GM12878 (cell line): Measurements from ENCODE around the gene SLC35G6. TPM values are rescaled to one million over a fixed set of nuclear protein-coding genes. Genes with fewer than 3 reads are reported as not detected.

Experiments
- ATAC-seq: fragments of 200-7000 bp; cut with Tn5 transposase; 3 replicates; pipeline ENCODE4 v1.9.1; 2020; ENCODE audit warnings: mild to moderate bottlenecking, moderate library complexity
- BruUV-seq: library from RNA; stranded (reverse); fragments of 400-500 nt; replicated peaks from 2 replicates; lab custom pipeline; 2021; lab: Mats Ljungman, UMichigan
- CTCF ChIA-PET: fragments of 300-600 bp; sonication (Branson Sonifier 250); formaldehyde crosslinking; extraction: SDS; loops from one replicate; lab custom pipeline; 2021; ENCODE audit warnings: inconsistent platforms; lab: Yijun Ruan, JAX
- POLR2A ChIA-PET: fragments of 350-600 bp; formaldehyde crosslinking; extraction: SDS; loops from one replicate; lab custom pipeline; 2021; ENCODE audit warnings: inconsistent platforms; lab: Charles Lee
- RAD21 ChIA-PET: fragments of 300-600 bp; sonication (Branson Sonifier 250); formaldehyde crosslinking; loops from one replicate; lab custom pipeline; 2023; ENCODE audit warnings: antibody characterized with exemption; ENCODE audit not compliant: unreplicated experiment; lab: Charles Lee
- SMC1A ChIA-PET: fragments of 300-600 bp; sonication (Branson Sonifier 250); formaldehyde crosslinking; loops from one replicate; lab custom pipeline; 2023; ENCODE audit not compliant: unreplicated experiment, uncharacterized antibody; lab: Charles Lee
- DNase-seq: peaks from one replicate; pipeline ENCODE4 v3.0.0-alpha.2; 2011; ENCODE audit warnings: low read depth, low spot score
- FAIRE-seq: peaks from 3 replicates; lab custom pipeline; 2011; peaks lifted over from hg19 to GRCh38; lab: Jason Lieb, UNC
- H2AFZ ChIP-seq: 2 replicates; pipeline ENCODE4 v1.6.0; 2011; ENCODE audit warnings: low read depth, low read length, control low read depth; ENCODE audit not compliant: control insufficient read depth
- H3K27ac ChIP-seq: 2 replicates; pipeline ENCODE4 v1.5.1; 2011; ENCODE audit warnings: control low read depth; ENCODE audit not compliant: control insufficient read depth, insufficient read depth
- H3K27me3 ChIP-seq, 2 experiments: replicated peaks in 1 of 2; 2 replicates each; pipeline versions ENCODE4 v1.6.0 to v1.6.1; 2011; ENCODE audit warnings: low read length in 1 of 2; ENCODE audit not compliant: control insufficient read depth in 2 of 2, insufficient read depth in 2 of 2
- H3K36me3 ChIP-seq, 2 experiments: 2 replicates each; pipeline ENCODE4 v1.5.1; 2011; ENCODE audit warnings: low read length in 1 of 2; ENCODE audit not compliant: control insufficient read depth in 2 of 2, insufficient read depth in 2 of 2
- H3K4me1 ChIP-seq: 2 replicates; pipeline ENCODE4 v1.6.1; 2011; ENCODE audit warnings: mild to moderate bottlenecking, low read length, moderate library complexity, mixed read lengths; ENCODE audit not compliant: control insufficient read depth, insufficient read depth
- H3K4me2 ChIP-seq: 2 replicates; pipeline ENCODE4 v1.6.0; 2011; ENCODE audit warnings: control low read depth; ENCODE audit not compliant: control insufficient read depth, insufficient read depth
- H3K4me3 ChIP-seq: fragments of 200-600 bp; sonication (generic); 2 replicates; pipeline ENCODE4 v1.5.1; 2016
- H3K79me2 ChIP-seq: 2 replicates; pipeline ENCODE4 v1.6.0; 2011; ENCODE audit warnings: low read length; ENCODE audit not compliant: control insufficient read depth, insufficient read depth
- H3K9ac ChIP-seq: 2 replicates; pipeline ENCODE4 v1.8.0; 2011; ENCODE audit warnings: low read length, control low read depth, mixed read lengths; ENCODE audit not compliant: control insufficient read depth, insufficient read depth
- H3K9me3 ChIP-seq: replicated peaks from 3 replicates; pipeline ENCODE4 v1.5.1; 2011; ENCODE audit warnings: mild to moderate bottlenecking, low read length; ENCODE audit not compliant: control insufficient read depth, insufficient read depth
- H4K20me1 ChIP-seq: 2 replicates; pipeline ENCODE4 v1.6.0; 2011; ENCODE audit not compliant: control insufficient read depth, insufficient read depth
- ASH2L ChIP-seq: fragments of 300-600, 200-600 bp; sonication (generic); IDR thresholded peaks from 2 replicates; pipeline ENCODE4 v1.6.1; 2017; ENCODE audit warnings: low read depth, mild to moderate bottlenecking, borderline replicate concordance
- ATF3 ChIP-seq: IDR thresholded peaks from 2 replicates; pipeline ENCODE4 v1.6.1; 2011; ENCODE audit warnings: low read depth, mild to moderate bottlenecking, low read length, moderate library complexity, borderline replicate concordance; ENCODE audit errors: extremely low read depth
- ATF7 ChIP-seq: fragments of 450-650 bp; IDR thresholded peaks from 2 replicates; pipeline ENCODE4 v1.6.1; 2016; ENCODE audit warnings: low read depth, mild to moderate bottlenecking
- CBFB ChIP-seq: IDR thresholded peaks from 2 replicates; pipeline ENCODE4 v1.6.1; 2016; ENCODE audit warnings: antibody characterized with exemption, low read depth
- CREB1 ChIP-seq: IDR thresholded peaks from 2 replicates; pipeline ENCODE4 v1.6.1; 2012; ENCODE audit warnings: low read depth, mild to moderate bottlenecking, inconsistent platforms
- DPF2 ChIP-seq: fragments of 450-650 bp; IDR thresholded peaks from 2 replicates; pipeline ENCODE4 v1.6.1; 2017; ENCODE audit warnings: mild to moderate bottlenecking
- HCFC1 ChIP-seq: fragments of 150-350 bp; IDR thresholded peaks from 2 replicates; pipeline ENCODE4 v1.6.1; 2014; ENCODE audit warnings: low read length
- HDAC6 ChIP-seq: fragments of 200-600 bp; sonication (generic); IDR thresholded peaks from one replicate; pipeline ENCODE4 v1.8.0; 2017; ENCODE audit warnings: antibody characterized with exemption; ENCODE audit not compliant: unreplicated experiment
- IRF4 ChIP-seq: IDR thresholded peaks from 2 replicates; pipeline ENCODE4 v1.6.1; 2011; ENCODE audit warnings: low read depth, low read length
- MLLT1 ChIP-seq: fragments of 450-650 bp; IDR thresholded peaks from 2 replicates; pipeline ENCODE4 v1.6.1; 2016; ENCODE audit warnings: mild to moderate bottlenecking
- MTA2 ChIP-seq: fragments of 450-650 bp; IDR thresholded peaks from 2 replicates; pipeline ENCODE4 v1.6.1; 2016; ENCODE audit warnings: low read depth, mild to moderate bottlenecking, moderate library complexity
- PKNOX1 ChIP-seq: fragments of 450-650 bp; IDR thresholded peaks from 2 replicates; pipeline ENCODE4 v1.6.1; 2016; ENCODE audit warnings: mild to moderate bottlenecking
- PML ChIP-seq: IDR thresholded peaks from 2 replicates; pipeline ENCODE4 v1.6.1; 2012; ENCODE audit warnings: low read length, inconsistent platforms
- STAT3 ChIP-seq: IDR thresholded peaks from 2 replicates; pipeline ENCODE4 v1.6.1; 2011; ENCODE audit warnings: low read depth, low read length, improper control_type of control experiment
- TAF1 ChIP-seq: IDR thresholded peaks from 2 replicates; pipeline ENCODE4 v1.6.1; 2011; ENCODE audit warnings: mild to moderate bottlenecking, low read depth, low read length, borderline replicate concordance
- TCF3 ChIP-seq: IDR thresholded peaks from 2 replicates; pipeline ENCODE4 v1.6.1; 2012; ENCODE audit warnings: low read depth, mild to moderate bottlenecking, low read length, borderline replicate concordance; ENCODE audit not compliant: insufficient read depth
- TCF7 ChIP-seq: IDR thresholded peaks from 2 replicates; pipeline ENCODE4 v1.6.1; 2014; ENCODE audit warnings: antibody characterized with exemption, borderline replicate concordance
- ZBTB40 ChIP-seq: fragments of 450-650 bp; IDR thresholded peaks from 2 replicates; pipeline ENCODE4 v1.6.1; 2016; ENCODE audit warnings: mild to moderate bottlenecking, moderate library complexity, borderline replicate concordance
- WGBS: methylation state at CpG from one replicate; pipeline ENCODE4 v1.1.6; 2016; ENCODE audit warnings: low lambda C conversion rate; ENCODE audit not compliant: insufficient replicate concordance, insufficient coverage; ENCODE audit errors: missing lambda C conversion rate; 5-methylcytosine and 5-hydroxymethylcytosine counted together
- in situ Hi-C: fragments of 300-500 bp; cut with MboI; formaldehyde crosslinking; loops from 9 replicates; pipeline ENCODE4 v1.14.3; 2018; ENCODE audit warnings: mixed read lengths
- intact Hi-C: fragments of 100-400 bp; cut with micrococcal nuclease; formaldehyde crosslinking; loops from one replicate; pipeline ENCODE4 v1.14.2; 2022; ENCODE audit not compliant: unreplicated experiment
- polyA plus RNA-seq, 11 experiments: library from polyadenylated mRNA; depleted of rRNA in 4 of 11; unstranded in 6 of 11; stranded (reverse) in 5 of 11; fragments of >200 nt; fragmentation: Nextera tagmentation in 4 of 11; fragmentation: Illumina TruSeq in 1 of 11; extraction: Ambion mirVana in 4 of 11; extraction: Trizol in 1 of 11; gene quantifications; 1 replicate in 1 of 11; 2 replicates in 10 of 11; pipeline versions ENCODE4 v1.2.1 to v1.2.3, GENCODE V29; 2011 to 2016; ENCODE audit warnings: inconsistent platforms in 2 of 11, missing spikeins in 2 of 11, low read depth in 1 of 11
- total RNA-seq, 4 experiments: library from RNA; depleted of rRNA in 3 of 4; stranded (reverse); fragments of >200 nt in 3 of 4; fragmentation: Illumina TruSeq in 1 of 4; extraction: Trizol in 1 of 4; gene quantifications; 2 replicates each; pipeline versions ENCODE4 v1.2.1 to v1.2.3, GENCODE V29; 2013 to 2021

The SLC35G6 gene
- total and polyA plus RNA-seq, 10 of the 15 experiments (the other 5 are each of a cell fraction or from before 2014, with no cell fraction given), result 0.20 TPM; not detected in 9

- DNase-seq, result no peak
- Histone ChIP-seq H3K4me2 (no peak overlapping the region), H3K36me3 (no peaks in the 10 kb centered on the region), H3K9ac (no peak overlapping the region), H3K9me3 (no peaks in the 10 kb centered on the region), H3K27ac (no peak overlapping the region), H3K4me1 (no peaks in the 10 kb centered on the region), H4K20me1 (no peaks in the 10 kb centered on the region), H3K4me3 (no peak overlapping the region), H3K79me2 (no peaks in the 10 kb centered on the region), H2AFZ (no peak overlapping the region), H3K27me3 (no peaks in the 10 kb centered on the region)
- FAIRE-seq, result no peak
- ChIA-PET RAD21 (no interaction called here), POLR2A (interaction anchor here (0.8 to 1.2 kb wide), 2 partner anchors 11 to 29 kb away, joined by 3 to 5 read pairs; no protein-coding TSS in a partner anchor), SMC1A (interaction anchor here (1.0 to 2.2 kb wide), 6 partner anchors 10 to 30 kb away, joined by 3 to 8 read pairs (median 3); partner anchors contain the start of gene TNFSF13), CTCF (interaction anchor here (1.2 to 17.1 kb wide), 4 partner anchors 8 to 157 kb away, joined by 3 to 192 read pairs (median 6); partner anchors contain the start of genes SENP3, TNFSF13, TP53 and WRAP53)
- 40% methylated on average over 5 of the region's 6 CpGs for WGBS
- ATAC-seq, result peak; percentile 60
- in situ Hi-C loops (no loop called here), intact Hi-C loops (no loop called here)
- BruUV-seq, result no TSS peak
- TF ChIP-seq ZBTB40 (no peak), CBFB (no peak), STAT3 (no peak), PML (no peak), TCF7 (no peak), ATF3 (no peak), CREB1 (no peak), MLLT1 (no peak), TAF1 (no peak), IRF4 (no peak), ASH2L (no peak), MTA2 (no peak), ATF7 (no peak), HCFC1 (no peak), HDAC6 (no peak), DPF2 (no peak), PKNOX1 (no peak), TCF3 (no peak)
These were observed 49.0 kb downstream of the SLC35G6 start for GRCh38 chr17:7530023-7530900.
